ENCODE results near the gene WNT5B.

The WNT5B gene

GRCh38 chr12:1628666-1629337, at the start of gene WNT5B:
Gene WNT5B (plus strand): TSS chr12:1629231. CDS start chr12:1631355, 2,124 bp downstream.
- DNase-seq: no peak

DNA sequence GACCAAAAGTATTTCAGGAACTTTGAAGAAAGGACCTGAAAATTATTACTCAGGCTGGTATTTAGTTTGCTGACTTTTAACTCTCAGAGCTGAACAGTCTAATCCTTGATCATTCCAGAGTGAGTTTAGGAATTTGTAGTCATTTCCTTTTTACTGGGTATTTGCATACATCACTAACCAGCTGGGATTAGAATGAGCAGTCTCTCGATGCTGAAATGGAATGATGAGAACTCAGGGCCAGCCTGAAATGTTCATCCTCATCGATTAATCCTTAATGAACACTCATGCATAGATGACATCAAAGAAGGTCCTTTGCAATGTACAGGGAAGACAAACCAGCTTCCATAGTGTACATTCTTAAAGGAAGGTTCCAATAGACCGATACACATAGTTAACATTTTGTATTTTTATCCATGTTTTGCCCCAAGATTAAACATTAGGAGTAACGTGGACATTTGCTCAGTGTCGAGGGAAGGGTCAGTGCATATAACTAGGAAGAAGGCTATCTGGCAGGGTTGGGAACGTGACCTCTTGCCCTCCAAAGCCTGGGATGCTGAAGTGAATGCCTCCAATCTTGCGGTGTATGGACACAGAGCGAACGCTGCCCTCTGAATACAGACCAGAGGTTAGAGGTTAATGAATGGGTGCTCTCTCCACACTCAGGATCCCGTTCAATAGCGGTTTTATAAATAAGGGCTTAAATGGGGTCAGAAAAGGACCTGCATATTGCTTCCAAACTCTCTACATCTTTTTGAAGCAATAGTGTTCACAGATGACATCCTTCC, 49.2 kb upstream of the WNT5B start:
- DNase-seq: no peak

- no peak for DNase-seq
These were observed 48.5 kb upstream of the WNT5B start for GRCh38 chr12:1580526-1580925.

- DNase-seq: no peak
These were observed 46.9 kb upstream of the WNT5B start for GRCh38 chr12:1581973-1582708.

- no peak for DNase-seq
These were observed 46.4 kb upstream of the WNT5B start for GRCh38 chr12:1582709-1583050.

DNA sequence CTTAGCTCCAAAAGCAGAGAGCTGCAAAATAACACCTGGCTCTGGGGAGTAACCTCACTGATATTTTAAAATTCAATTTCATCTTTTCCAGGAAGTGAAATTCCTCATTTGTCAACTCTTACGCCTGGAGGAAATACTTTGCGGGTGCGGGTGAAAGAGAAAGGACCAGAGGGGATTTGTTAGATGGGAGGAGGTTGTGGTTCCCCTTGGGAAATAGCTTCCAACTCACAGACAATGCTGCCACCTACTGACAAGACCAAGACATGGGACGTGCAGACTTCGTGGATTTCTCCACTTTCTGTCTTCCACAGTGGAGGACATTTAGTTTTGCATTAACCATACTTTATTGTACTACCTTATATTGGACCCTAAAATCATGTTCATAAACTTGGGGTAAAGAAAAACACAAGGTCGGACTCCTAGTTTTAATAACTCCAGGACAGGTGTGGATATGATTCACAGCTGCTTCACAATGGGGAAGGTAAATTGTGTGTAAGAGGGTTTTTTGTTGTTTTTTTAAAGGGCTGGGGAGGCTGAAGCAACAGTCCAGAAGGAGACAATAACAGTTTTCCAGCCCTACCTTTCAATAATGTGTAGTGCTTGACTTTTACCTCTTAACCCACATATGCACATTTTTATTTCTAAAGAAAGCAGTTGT, 45.5 kb upstream of the WNT5B start:
- DNase-seq: peak; percentile 76

DNA sequence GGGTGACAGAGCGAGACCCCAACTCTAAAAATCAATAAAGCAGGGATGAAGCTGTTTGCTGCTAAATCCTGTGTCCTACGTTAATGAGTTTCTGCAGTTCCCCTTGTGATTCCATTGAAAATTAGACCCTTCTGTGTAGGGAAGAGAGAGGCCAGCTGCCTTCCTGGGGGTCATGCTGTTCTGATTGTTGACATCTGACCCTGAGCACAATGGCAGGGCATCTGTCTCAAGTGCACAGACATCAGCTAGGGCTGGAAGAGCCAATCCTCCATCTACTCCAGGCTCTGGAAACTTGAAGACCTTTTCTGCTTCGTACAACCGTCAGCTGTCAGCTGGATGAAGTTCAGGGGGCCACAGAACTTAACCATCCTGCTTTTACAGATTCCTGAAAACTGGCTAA, 44.7 kb upstream of the WNT5B start:
- no peak for DNase-seq

DNA sequence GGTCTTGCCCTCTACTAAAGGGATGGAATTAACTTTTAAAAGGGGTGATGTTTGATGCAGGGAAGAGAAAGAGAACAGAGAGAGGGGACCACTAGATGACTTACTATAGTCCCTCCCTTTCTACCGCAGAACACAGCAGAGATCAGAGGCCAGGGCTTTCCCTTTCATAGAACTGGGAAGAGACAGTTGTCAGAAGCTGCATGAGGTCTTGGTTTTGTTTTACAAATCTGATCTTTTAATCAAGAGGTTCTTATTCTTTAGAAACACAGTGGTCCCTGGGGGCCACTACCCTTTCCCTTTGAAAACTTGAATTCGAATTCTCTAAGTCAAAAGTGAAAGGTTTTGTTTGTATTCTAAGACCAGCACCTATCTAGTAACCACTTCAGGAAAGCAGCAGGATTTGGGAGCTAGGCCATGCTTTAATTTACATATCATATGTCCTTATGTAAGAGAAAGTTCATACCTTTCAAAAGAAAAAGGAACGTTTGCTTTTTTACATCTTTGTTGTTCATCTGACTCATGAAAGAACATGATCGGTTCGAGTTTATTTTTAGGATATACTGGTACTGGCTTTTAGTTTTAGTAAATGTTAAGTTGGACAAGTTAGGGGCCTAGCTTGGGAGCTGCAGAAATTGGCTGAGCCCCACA, 41.0 kb upstream of the WNT5B start:
- no peak for DNase-seq

- no peak for DNase-seq
These were observed 40.5 kb upstream of the WNT5B start for GRCh38 chr12:1588575-1588947.

- no peak for DNase-seq
These were observed 38.6 kb upstream of the WNT5B start for GRCh38 chr12:1590221-1590979.

DNA sequence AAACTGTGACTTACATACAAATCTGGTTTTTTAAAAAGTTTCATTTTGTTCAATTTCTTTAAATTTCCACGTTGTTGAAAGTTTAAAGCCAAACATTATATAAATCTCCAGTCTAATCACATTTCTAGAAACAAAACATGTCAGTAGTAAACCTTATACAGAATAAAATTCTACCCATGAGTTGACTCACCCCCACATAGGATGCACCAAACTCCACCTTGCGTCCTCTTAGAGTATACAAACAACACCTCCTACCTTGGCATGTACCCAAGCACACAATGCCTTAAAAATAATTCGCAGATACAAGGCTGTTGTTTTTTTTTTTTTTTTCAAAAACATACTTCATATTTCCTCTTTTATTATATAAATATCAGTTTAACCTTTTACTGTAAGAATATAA, 38.0 kb upstream of the WNT5B start:
- DNase-seq: no peak

DNA sequence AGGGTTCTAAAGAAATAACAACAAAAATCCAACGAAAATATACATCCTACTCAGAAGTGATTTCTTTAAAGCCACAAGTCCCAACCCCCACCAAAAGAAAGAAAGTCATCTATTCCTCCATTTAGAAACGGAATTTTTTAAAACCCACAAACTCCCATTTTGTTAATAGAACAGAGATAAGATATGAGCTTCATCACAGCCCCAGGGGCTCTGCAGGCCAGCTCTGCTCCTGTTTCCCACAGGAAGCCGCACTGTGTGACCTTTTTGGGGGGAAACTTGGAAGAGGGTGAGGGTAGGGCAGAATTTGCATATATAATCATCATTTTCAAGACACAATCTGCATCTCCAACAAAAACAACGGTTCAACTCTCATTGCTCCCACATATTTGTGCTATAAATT, 37.5 kb upstream of the WNT5B start:
- DNase-seq: no peak

DNA sequence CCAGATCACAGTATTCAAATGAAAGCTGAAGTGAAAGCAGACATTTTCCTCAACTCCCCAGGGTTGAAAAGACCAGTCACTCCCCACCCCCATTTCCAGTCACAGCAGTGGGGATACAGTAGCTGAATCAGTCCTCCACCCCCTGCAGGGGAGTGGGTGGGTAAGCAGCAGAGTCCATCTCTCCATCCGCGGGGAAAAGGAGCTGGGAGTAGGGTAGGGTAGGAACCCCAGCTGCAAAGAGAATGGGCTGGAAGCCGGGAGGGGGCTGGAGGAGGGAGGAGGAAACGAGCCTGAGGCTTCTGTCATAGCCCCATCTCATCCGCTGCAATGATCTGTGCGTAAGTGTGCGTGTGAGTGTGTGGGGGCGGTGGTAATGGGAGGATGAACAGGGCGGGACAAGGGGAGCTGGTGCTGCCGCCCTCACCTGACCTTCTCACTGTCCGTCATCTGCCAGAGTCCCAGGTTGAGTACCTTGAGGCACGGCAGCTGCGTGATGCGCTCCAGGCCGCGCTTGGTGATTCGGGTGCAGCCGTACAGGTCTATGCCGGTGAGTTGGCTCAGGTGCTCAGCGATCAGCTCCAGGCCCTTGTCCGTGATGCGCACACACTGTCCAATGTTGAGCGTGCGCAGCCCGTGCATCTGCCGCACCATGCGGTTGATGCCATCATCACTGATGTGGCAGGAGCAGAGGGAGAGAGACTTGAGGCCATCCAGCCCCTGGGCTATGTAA, 36.4 kb upstream of the WNT5B start:
- DNase-seq: peak; percentile 43

DNA sequence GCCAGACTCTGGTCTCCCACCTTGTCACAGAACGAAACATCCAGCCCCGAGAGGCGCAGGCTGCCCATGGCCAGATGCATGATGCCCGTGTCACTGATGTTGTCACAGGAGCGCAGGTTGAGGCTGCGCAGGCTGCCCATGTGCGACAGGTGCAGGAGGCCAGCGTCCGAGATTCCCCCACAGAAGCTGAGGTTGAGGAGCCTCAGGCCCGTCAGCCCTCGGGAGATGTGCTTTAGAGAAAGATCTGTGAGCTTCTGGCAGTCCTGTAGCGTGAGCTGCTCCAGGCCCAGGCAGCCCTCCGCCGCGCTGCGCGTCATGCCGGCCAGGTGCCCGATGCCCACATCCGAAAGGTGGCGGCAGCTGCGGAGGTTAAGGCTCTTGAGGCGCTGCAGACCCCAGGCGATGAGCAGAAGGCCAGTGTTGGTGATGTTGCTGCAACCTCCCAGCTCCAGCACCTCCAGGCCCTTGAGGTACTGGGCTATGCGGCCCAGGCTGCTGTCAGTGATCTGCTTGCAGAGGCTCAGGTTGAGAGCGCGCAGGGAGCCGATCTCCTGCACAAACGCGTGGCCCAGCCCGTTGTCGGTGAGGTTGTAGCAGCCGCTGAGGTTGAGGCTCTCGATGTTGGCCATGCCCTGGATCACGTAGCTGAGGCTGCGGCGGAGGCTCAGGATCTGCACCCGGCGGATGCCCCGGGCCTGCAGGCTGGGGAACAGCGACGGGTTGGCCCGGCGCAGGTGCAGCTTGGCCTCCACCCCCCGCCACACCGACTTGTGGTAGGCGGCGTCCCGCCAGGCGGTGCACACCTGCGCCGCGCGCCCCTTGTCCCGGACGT, 35.6 kb upstream of the WNT5B start:
- peak; percentile 45 for DNase-seq

GRCh38 chr12:1594006-1594260, 35.1 kb upstream of the WNT5B start:
- DNase-seq: no peak

- DNase-seq: peak; percentile 82
These were observed 34.6 kb upstream of the WNT5B start, which contains the start of gene FBXL14 for GRCh38 chr12:1594261-1595025. Gene FBXL14 (minus strand): TSS chr12:1594581. CDS start chr12:1594066, 515 bp downstream.

- DNase-seq: no peak
These were observed 33.9 kb upstream of the WNT5B start for GRCh38 chr12:1595026-1595561.

DNA sequence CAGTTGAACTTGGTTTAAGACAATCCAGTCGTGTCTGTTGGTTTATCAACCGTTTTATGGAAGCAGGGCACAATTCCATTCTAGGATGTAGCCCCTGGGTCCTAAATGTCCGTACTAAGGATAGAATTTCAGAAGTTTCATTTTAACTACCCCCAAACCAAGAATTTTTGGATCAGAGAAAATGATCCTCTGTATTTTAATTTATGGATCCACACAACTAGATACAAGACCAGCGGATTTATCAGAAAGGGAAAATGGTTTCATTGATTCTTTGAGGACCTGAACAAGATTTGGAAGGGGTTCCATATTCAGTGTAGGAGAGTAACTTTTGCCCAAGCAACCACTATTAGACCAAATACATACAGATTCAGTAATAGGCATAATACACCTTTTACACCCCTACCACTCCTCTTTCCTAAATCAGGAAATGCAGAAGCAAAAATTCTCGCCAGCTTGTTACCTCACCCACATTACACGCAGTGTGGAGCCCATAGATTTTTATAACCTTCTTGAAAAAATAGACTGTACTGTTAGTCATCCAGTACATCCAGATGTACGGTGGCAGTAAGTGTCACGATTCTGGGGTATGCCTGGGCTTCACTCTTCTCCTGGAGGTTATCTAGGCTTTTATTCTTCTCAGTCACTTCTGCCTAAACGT, 33.2 kb upstream of the WNT5B start:
- DNase-seq: no peak

DNA sequence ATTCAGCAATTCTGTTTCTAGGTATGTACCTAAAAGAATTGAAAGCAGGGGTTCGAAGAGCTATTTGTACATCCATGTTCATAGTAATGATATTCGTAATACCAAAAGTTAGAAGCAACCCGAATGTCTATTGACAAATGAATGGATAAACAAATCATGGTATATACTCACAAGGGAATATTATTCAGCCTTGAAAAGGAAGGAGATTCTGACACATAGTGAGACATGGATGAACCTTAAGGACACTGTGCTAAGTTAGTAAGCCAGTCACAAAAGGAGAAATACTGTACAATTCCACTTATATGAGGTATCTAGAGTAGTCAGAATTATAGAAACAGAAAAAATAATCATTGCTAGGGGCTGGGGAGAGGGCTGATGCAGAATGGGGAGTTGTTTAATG, 30.3 kb upstream of the WNT5B start:
- DNase-seq: no peak

Measured in NCI-H1105 (cell line).